ENCODE data around the gene ABCC10. TPM values are rescaled to one million over a fixed set of nuclear protein-coding genes. Genes with fewer than 3 reads are reported as not detected.

Gene ABCC10
- total RNA-seq, 1 donor from 2014 or later, result 45.6 TPM

GRCh38 chr6:43490523-43490939 lies 63.2 kb downstream of the ABCC10 start:
- Mint-ChIP-seq H3K27ac (ENCODE audit: unreplicated experiment) (no peak overlapping the region), H3K9me3 (ENCODE audit: unreplicated experiment) (no peaks in the 10 kb centered on the region), H3K4me3 (ENCODE audit: unreplicated experiment) (no peak overlapping the region), H3K27me3 (ENCODE audit: unreplicated experiment) (no peaks in the 10 kb centered on the region), H3K36me3 (ENCODE audit: low read depth, unreplicated experiment) (peaks cover 13% of the 10 kb centered on the region), H3K4me1 (ENCODE audit: unreplicated experiment) (peaks cover 18% of the 10 kb centered on the region)
- no peak for DNase-seq (ENCODE audit: low spot score)
- no peak for TF ChIP-seq CTCF (IDR thresholded peaks at IDR 0.05; ENCODE audit: unreplicated experiment)

GRCh38 chr6:43491750-43492661 lies 64.7 kb downstream of the ABCC10 start:
- Mint-ChIP-seq H3K27ac (ENCODE audit: unreplicated experiment) (no peak overlapping the region), H3K27me3 (ENCODE audit: unreplicated experiment) (peaks cover under 1% of the 10 kb centered on the region), H3K4me1 (ENCODE audit: unreplicated experiment) (peaks cover 18% of the 10 kb centered on the region), H3K36me3 (ENCODE audit: low read depth, unreplicated experiment) (peaks cover 13% of the 10 kb centered on the region), H3K9me3 (ENCODE audit: unreplicated experiment) (no peaks in the 10 kb centered on the region), H3K4me3 (ENCODE audit: unreplicated experiment) (no peak overlapping the region)
- no peak for TF ChIP-seq CTCF (IDR thresholded peaks at IDR 0.05; ENCODE audit: unreplicated experiment)
- no peak for DNase-seq (ENCODE audit: low spot score)

GRCh38 chr6:43492673-43493072 lies 65.3 kb downstream of the ABCC10 start:
- DNase-seq (ENCODE audit: low spot score), result no peak
- H3K27me3 Mint-ChIP-seq (ENCODE audit: unreplicated experiment), result peaks cover 5% of the 10 kb centered on the region
- H3K4me3 Mint-ChIP-seq (ENCODE audit: unreplicated experiment), result no peak overlapping the region
- H3K27ac Mint-ChIP-seq (ENCODE audit: unreplicated experiment), result no peak overlapping the region
- peaks cover 16% of the 10 kb centered on the region for H3K36me3 Mint-ChIP-seq (ENCODE audit: low read depth, unreplicated experiment)
- no peaks in the 10 kb centered on the region for H3K9me3 Mint-ChIP-seq (ENCODE audit: unreplicated experiment)
- no peak for TF ChIP-seq CTCF (IDR thresholded peaks at IDR 0.05; ENCODE audit: unreplicated experiment)
- peaks cover 20% of the 10 kb centered on the region for H3K4me1 Mint-ChIP-seq (ENCODE audit: unreplicated experiment)

GRCh38 chr6:43493230-43493629 lies 65.9 kb downstream of the ABCC10 start:
- H3K27ac Mint-ChIP-seq (ENCODE audit: unreplicated experiment), result no peak overlapping the region
- peaks cover 20% of the 10 kb centered on the region for H3K4me1 Mint-ChIP-seq (ENCODE audit: unreplicated experiment)
- TF ChIP-seq CTCF (IDR thresholded peaks at IDR 0.05; ENCODE audit: unreplicated experiment), result no peak
- peaks cover 16% of the 10 kb centered on the region for H3K36me3 Mint-ChIP-seq (ENCODE audit: low read depth, unreplicated experiment)
- H3K27me3 Mint-ChIP-seq (ENCODE audit: unreplicated experiment), result peaks cover 6% of the 10 kb centered on the region
- no peaks in the 10 kb centered on the region for H3K9me3 Mint-ChIP-seq (ENCODE audit: unreplicated experiment)
- no peak for DNase-seq (ENCODE audit: low spot score)
- peak overlapping the region; percentile 78 for H3K4me3 Mint-ChIP-seq (ENCODE audit: unreplicated experiment)

GRCh38 chr6:43493833-43494232 lies 66.5 kb downstream of the ABCC10 start:
- Mint-ChIP-seq H3K27me3 (ENCODE audit: unreplicated experiment) (peaks cover 7% of the 10 kb centered on the region), H3K27ac (ENCODE audit: unreplicated experiment) (no peak overlapping the region), H3K36me3 (ENCODE audit: low read depth, unreplicated experiment) (peaks cover 16% of the 10 kb centered on the region), H3K9me3 (ENCODE audit: unreplicated experiment) (no peaks in the 10 kb centered on the region), H3K4me3 (ENCODE audit: unreplicated experiment) (no peak overlapping the region), H3K4me1 (ENCODE audit: unreplicated experiment) (peaks cover 23% of the 10 kb centered on the region)
- DNase-seq (ENCODE audit: low spot score), result no peak
- no peak for TF ChIP-seq CTCF (IDR thresholded peaks at IDR 0.05; ENCODE audit: unreplicated experiment)
